MM.1S (cell line): ENCODE data around the gene UGGT1.

Experiments
- DNase-seq: peaks from one replicate; pipeline ENCODE4 v3.0.0-alpha.2; 2015
- H2AFZ ChIP-seq: fragments of 300-600 bp; sonication (generic); 2 replicates; pipeline ENCODE4 v1.6.0; 2016; ENCODE audit warnings: antibody characterized with exemption, low read length
- H3F3A ChIP-seq: fragments of 300-600 bp; sonication (generic); 2 replicates; pipeline ENCODE4 v1.6.1; 2016; ENCODE audit warnings: mild to moderate bottlenecking, antibody characterized with exemption, low read length, moderate library complexity, mixed read lengths; ENCODE audit not compliant: insufficient read depth
- H3K27ac ChIP-seq: fragments of 300-600 bp; sonication (generic); 2 replicates; pipeline ENCODE4 v1.5.1; 2016; ENCODE audit warnings: mild to moderate bottlenecking, low read length
- H3K27me3 ChIP-seq: fragments of 300-600 bp; sonication (generic); replicated peaks from 2 replicates; pipeline ENCODE4 v1.6.0; 2016; ENCODE audit warnings: low read length; ENCODE audit not compliant: insufficient read depth
- H3K36me3 ChIP-seq: fragments of 300-600 bp; sonication (generic); replicated peaks from 2 replicates; pipeline ENCODE4 v1.6.1; 2016; ENCODE audit warnings: mild to moderate bottlenecking, low read length, mixed read lengths; ENCODE audit not compliant: insufficient read depth
- H3K4me1 ChIP-seq: fragments of 300-600 bp; sonication (generic); 2 replicates; pipeline ENCODE4 v1.6.1; 2016; ENCODE audit warnings: low read length, mixed read lengths
- H3K4me2 ChIP-seq: fragments of 300-600 bp; sonication (generic); 2 replicates; pipeline ENCODE4 v1.6.0; 2016; ENCODE audit warnings: low read depth, low read length
- H3K4me3 ChIP-seq: fragments of 300-600 bp; sonication (generic); 2 replicates; pipeline ENCODE4 v1.5.1; 2016; ENCODE audit warnings: low read length, mixed read lengths
- H3K79me2 ChIP-seq: fragments of 300-600 bp; sonication (generic); 2 replicates; pipeline ENCODE4 v1.6.1; 2016; ENCODE audit warnings: mixed run types, low read length, mixed read lengths
- H3K9ac ChIP-seq: fragments of 300-600 bp; sonication (generic); 2 replicates; pipeline ENCODE4 v1.6.1; 2016; ENCODE audit warnings: low read length, mixed read lengths
- H3K9me2 ChIP-seq: fragments of 300-600 bp; sonication (generic); replicated peaks from 2 replicates; pipeline ENCODE4 v1.6.1; 2016; ENCODE audit warnings: mild to moderate bottlenecking, low read length, mixed read lengths; ENCODE audit not compliant: insufficient read depth
- H3K9me3 ChIP-seq: fragments of 300-600 bp; sonication (generic); replicated peaks from 2 replicates; pipeline ENCODE4 v1.6.1; 2016; ENCODE audit warnings: mild to moderate bottlenecking, low read length, mixed read lengths; ENCODE audit not compliant: insufficient read depth
- H4K20me1 ChIP-seq: fragments of 300-600 bp; sonication (generic); 2 replicates; pipeline ENCODE4 v1.6.1; 2016; ENCODE audit warnings: mild to moderate bottlenecking, low read length, moderate library complexity, mixed read lengths; ENCODE audit not compliant: insufficient read depth
- EZH2 ChIP-seq: fragments of 300-600 bp; sonication (generic); optimal IDR thresholded peaks from 2 replicates; pipeline ENCODE3; 2017; ENCODE audit warnings: low read depth, mild to moderate bottlenecking, antibody characterized with exemption, low read length, mixed read lengths
- EZH2phosphoT487 ChIP-seq: fragments of 300-600 bp; sonication (generic); IDR thresholded peaks from 2 replicates; pipeline ENCODE4 v1.6.1; 2018; ENCODE audit warnings: antibody characterized with exemption, low read length
- TF ChIP-seq, protein P1 (sequence below): fragments of 300-600 bp; sonication (generic); IDR thresholded peaks from 2 replicates; pipeline ENCODE4 v1.5.1; 2016; ENCODE audit warnings: antibody characterized with exemption, low read length, mixed read lengths

UGGT1 gene

DNA sequence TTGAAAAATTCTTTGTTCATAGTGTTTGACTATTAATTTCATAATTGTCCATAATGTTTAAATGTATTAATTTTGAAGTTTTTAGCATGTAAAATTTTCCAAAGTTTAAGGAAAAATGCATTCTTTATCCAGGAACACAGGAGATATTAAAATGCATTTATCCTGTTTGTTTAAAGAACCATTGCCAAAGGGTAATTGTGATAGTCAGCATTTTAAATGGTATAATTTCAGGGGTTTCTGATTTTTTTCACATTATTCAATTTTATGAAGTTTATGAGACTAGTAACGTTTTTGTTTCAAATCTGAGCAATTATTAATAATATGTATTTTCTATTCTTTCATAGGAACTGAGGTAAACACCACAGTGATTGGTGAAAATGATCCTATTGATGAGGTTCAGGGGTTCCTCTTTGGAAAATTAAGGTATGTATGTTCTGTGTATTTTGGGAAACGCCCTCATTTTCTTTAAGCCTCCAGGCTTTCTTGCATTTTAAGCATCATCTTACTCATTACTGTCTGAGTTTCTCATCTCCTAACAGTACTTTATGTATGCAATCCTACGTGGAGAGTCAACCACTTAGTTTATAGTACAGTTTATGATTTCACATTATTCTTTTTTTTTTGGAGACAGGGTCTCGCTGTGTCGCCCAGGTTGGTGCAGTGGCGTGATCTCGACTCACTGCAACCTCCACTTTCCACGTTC lies 25.1 kb downstream of the UGGT1 start:
- no peaks in the 10 kb centered on the region for H3K9me2 ChIP-seq
- H3F3A ChIP-seq, result no peaks in the 10 kb centered on the region
- H3K27ac ChIP-seq, result no peak overlapping the region
- H3K4me1 ChIP-seq, result no peaks in the 10 kb centered on the region
- H3K9ac ChIP-seq, result no peak overlapping the region
- H3K4me2 ChIP-seq, result no peak overlapping the region
- no peak overlapping the region for H2AFZ ChIP-seq
- no peak overlapping the region for H3K4me3 ChIP-seq
- no peak for TF ChIP-seq EZH2
- no peaks in the 10 kb centered on the region for H4K20me1 ChIP-seq
- H3K9me3 ChIP-seq, result no peaks in the 10 kb centered on the region
- DNase-seq, result no peak
- H3K36me3 ChIP-seq, result no peaks in the 10 kb centered on the region; the same call in 1 of the 2 replicates
- no peaks in the 10 kb centered on the region for H3K79me2 ChIP-seq
- no peaks in the 10 kb centered on the region for H3K27me3 ChIP-seq

DNA sequence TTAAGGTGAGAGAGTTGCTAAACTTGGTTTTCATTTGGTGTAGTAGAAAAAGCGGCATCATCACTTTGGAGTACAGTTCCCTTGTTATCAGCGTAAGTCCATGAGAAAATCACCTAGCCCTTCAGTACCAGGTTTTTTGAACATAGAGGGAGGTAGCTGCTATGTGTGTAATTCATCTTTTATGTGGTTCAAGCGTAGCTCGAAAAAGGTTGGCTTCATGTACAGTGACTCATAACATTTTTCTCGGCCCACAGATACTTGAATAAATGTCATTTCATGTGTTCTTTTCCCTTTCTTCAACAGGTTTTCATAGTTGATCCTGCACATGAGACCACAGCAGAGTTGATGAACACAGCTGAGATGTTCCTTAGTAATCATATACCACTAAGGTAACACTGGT lies 43.6 kb downstream of the UGGT1 start:
- no peak overlapping the region for H2AFZ ChIP-seq
- DNase-seq, result no peak
- H3K27ac ChIP-seq, result no peak overlapping the region
- H3K27me3 ChIP-seq, result no peaks in the 10 kb centered on the region
- H3K9me3 ChIP-seq, result no peaks in the 10 kb centered on the region
- H3K9ac ChIP-seq, result no peak overlapping the region
- H3K4me1 ChIP-seq, result no peaks in the 10 kb centered on the region
- no peaks in the 10 kb centered on the region for H3F3A ChIP-seq
- TF ChIP-seq EZH2phosphoT487, result no peak
- TF ChIP-seq, protein P1, sequence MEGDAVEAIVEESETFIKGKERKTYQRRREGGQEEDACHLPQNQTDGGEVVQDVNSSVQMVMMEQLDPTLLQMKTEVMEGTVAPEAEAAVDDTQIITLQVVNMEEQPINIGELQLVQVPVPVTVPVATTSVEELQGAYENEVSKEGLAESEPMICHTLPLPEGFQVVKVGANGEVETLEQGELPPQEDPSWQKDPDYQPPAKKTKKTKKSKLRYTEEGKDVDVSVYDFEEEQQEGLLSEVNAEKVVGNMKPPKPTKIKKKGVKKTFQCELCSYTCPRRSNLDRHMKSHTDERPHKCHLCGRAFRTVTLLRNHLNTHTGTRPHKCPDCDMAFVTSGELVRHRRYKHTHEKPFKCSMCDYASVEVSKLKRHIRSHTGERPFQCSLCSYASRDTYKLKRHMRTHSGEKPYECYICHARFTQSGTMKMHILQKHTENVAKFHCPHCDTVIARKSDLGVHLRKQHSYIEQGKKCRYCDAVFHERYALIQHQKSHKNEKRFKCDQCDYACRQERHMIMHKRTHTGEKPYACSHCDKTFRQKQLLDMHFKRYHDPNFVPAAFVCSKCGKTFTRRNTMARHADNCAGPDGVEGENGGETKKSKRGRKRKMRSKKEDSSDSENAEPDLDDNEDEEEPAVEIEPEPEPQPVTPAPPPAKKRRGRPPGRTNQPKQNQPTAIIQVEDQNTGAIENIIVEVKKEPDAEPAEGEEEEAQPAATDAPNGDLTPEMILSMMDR, result no peak
- no peak for TF ChIP-seq EZH2
- H4K20me1 ChIP-seq, result no peaks in the 10 kb centered on the region
- no peak overlapping the region for H3K4me2 ChIP-seq
- H3K79me2 ChIP-seq, result no peaks in the 10 kb centered on the region
- H3K9me2 ChIP-seq, result no peaks in the 10 kb centered on the region
- no peak overlapping the region for H3K4me3 ChIP-seq
- H3K36me3 ChIP-seq, result peaks cover 16% of the 10 kb centered on the region

DNA sequence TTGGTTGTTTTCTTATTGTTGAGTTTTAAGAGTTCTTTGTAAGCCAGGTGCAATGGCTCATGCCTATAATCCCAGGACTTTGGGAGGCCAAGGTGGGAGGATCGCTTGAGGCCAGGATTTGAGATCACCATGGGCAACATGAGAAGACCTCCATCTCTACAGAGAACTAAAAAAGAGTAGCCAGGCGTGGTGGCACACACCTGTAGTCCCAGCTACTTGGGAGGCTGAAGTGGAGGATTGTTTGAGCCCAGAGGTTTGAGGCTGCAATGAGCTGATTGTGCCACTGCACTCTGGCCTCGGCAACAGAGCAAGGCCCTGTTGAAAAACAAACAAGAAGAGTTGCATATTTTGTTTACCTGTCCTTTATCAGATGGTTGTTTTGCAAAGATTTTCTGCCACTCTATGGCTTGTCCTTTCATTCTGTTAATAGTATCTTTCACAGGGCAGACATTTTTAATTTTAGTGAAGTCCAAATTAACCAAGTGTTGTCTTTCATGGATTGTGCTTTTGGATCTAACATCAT lies 46.2 kb downstream of the UGGT1 start:
- H3K9ac ChIP-seq, result no peak overlapping the region
- H3K27ac ChIP-seq, result no peak overlapping the region
- H3K4me3 ChIP-seq, result no peak overlapping the region
- H3K36me3 ChIP-seq, result peaks cover 20% of the 10 kb centered on the region
- no peak overlapping the region for H3K4me2 ChIP-seq
- H3K4me1 ChIP-seq, result no peaks in the 10 kb centered on the region
- no peaks in the 10 kb centered on the region for H3K27me3 ChIP-seq
- no peak overlapping the region for H2AFZ ChIP-seq
- DNase-seq, result no peak
- H3K79me2 ChIP-seq, result no peaks in the 10 kb centered on the region
- H3F3A ChIP-seq, result no peaks in the 10 kb centered on the region
- H3K9me3 ChIP-seq, result no peaks in the 10 kb centered on the region
- H3K9me2 ChIP-seq, result no peaks in the 10 kb centered on the region
- TF ChIP-seq EZH2phosphoT487 (no peak), EZH2 (no peak)
- TF ChIP-seq, protein P1, result no peak
- H4K20me1 ChIP-seq, result no peaks in the 10 kb centered on the region

DNA sequence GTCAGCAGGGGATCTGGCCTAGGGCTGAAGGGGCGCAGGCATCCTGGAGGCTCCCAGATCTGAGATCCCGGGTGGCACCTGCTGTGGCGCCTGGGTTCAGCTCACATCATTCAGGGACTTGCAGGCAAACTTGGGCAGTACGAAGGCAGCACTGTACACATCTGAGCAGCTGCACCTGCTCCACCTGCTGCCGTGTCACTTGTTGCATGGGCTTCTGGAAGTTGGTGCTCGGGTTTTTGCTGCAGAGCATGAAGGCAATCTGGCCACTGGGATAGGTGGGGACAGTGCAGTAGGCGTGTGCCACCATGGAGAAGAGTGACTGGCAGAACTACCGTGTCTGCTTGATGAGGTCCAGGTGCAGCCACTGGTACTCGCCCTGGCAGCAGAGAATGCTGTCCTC lies 48.6 kb downstream of the UGGT1 start:
- DNase-seq, result no peak
- Histone ChIP-seq H3K27ac (no peak overlapping the region), H2AFZ (no peak overlapping the region), H4K20me1 (no peaks in the 10 kb centered on the region), H3K9me2 (no peaks in the 10 kb centered on the region), H3K4me3 (no peak overlapping the region), H3K4me2 (no peak overlapping the region), H3K79me2 (no peaks in the 10 kb centered on the region), H3K4me1 (no peaks in the 10 kb centered on the region), H3F3A (peaks cover 2% of the 10 kb centered on the region; the same call in 1 of the 2 replicates), H3K9me3 (no peaks in the 10 kb centered on the region), H3K9ac (no peak overlapping the region), H3K36me3 (peaks cover 18% of the 10 kb centered on the region), H3K27me3 (no peaks in the 10 kb centered on the region)
- TF ChIP-seq EZH2, result no peak
- TF ChIP-seq, protein P1, result no peak
- no peak for TF ChIP-seq EZH2phosphoT487
